MM.1S (cell line): ENCODE measurements around the gene ELL.

Experiments
- DNase-seq: peaks from one replicate; pipeline ENCODE4 v3.0.0-alpha.2; 2015
- H2AFZ ChIP-seq: fragments of 300-600 bp; sonication (generic); 2 replicates; pipeline ENCODE4 v1.6.0; 2016; ENCODE audit warnings: antibody characterized with exemption, low read length
- H3F3A ChIP-seq: fragments of 300-600 bp; sonication (generic); 2 replicates; pipeline ENCODE4 v1.6.1; 2016; ENCODE audit warnings: mild to moderate bottlenecking, antibody characterized with exemption, low read length, moderate library complexity, mixed read lengths; ENCODE audit not compliant: insufficient read depth
- H3K27ac ChIP-seq: fragments of 300-600 bp; sonication (generic); 2 replicates; pipeline ENCODE4 v1.5.1; 2016; ENCODE audit warnings: mild to moderate bottlenecking, low read length
- H3K27me3 ChIP-seq: fragments of 300-600 bp; sonication (generic); replicated peaks from 2 replicates; pipeline ENCODE4 v1.6.0; 2016; ENCODE audit warnings: low read length; ENCODE audit not compliant: insufficient read depth
- H3K36me3 ChIP-seq: fragments of 300-600 bp; sonication (generic); replicated peaks from 2 replicates; pipeline ENCODE4 v1.6.1; 2016; ENCODE audit warnings: mild to moderate bottlenecking, low read length, mixed read lengths; ENCODE audit not compliant: insufficient read depth
- H3K4me1 ChIP-seq: fragments of 300-600 bp; sonication (generic); 2 replicates; pipeline ENCODE4 v1.6.1; 2016; ENCODE audit warnings: low read length, mixed read lengths
- H3K4me2 ChIP-seq: fragments of 300-600 bp; sonication (generic); 2 replicates; pipeline ENCODE4 v1.6.0; 2016; ENCODE audit warnings: low read depth, low read length
- H3K4me3 ChIP-seq: fragments of 300-600 bp; sonication (generic); 2 replicates; pipeline ENCODE4 v1.5.1; 2016; ENCODE audit warnings: low read length, mixed read lengths
- H3K79me2 ChIP-seq: fragments of 300-600 bp; sonication (generic); 2 replicates; pipeline ENCODE4 v1.6.1; 2016; ENCODE audit warnings: mixed run types, low read length, mixed read lengths
- H3K9ac ChIP-seq: fragments of 300-600 bp; sonication (generic); 2 replicates; pipeline ENCODE4 v1.6.1; 2016; ENCODE audit warnings: low read length, mixed read lengths
- H3K9me2 ChIP-seq: fragments of 300-600 bp; sonication (generic); replicated peaks from 2 replicates; pipeline ENCODE4 v1.6.1; 2016; ENCODE audit warnings: mild to moderate bottlenecking, low read length, mixed read lengths; ENCODE audit not compliant: insufficient read depth
- H3K9me3 ChIP-seq: fragments of 300-600 bp; sonication (generic); replicated peaks from 2 replicates; pipeline ENCODE4 v1.6.1; 2016; ENCODE audit warnings: mild to moderate bottlenecking, low read length, mixed read lengths; ENCODE audit not compliant: insufficient read depth
- H4K20me1 ChIP-seq: fragments of 300-600 bp; sonication (generic); 2 replicates; pipeline ENCODE4 v1.6.1; 2016; ENCODE audit warnings: mild to moderate bottlenecking, low read length, moderate library complexity, mixed read lengths; ENCODE audit not compliant: insufficient read depth
- CTCF ChIP-seq: fragments of 300-600 bp; sonication (generic); IDR thresholded peaks from 2 replicates; pipeline ENCODE4 v1.5.1; 2016; ENCODE audit warnings: antibody characterized with exemption, low read length, mixed read lengths
- EZH2 ChIP-seq: fragments of 300-600 bp; sonication (generic); optimal IDR thresholded peaks from 2 replicates; pipeline ENCODE3; 2017; ENCODE audit warnings: low read depth, mild to moderate bottlenecking, antibody characterized with exemption, low read length, mixed read lengths
- EZH2phosphoT487 ChIP-seq: fragments of 300-600 bp; sonication (generic); IDR thresholded peaks from 2 replicates; pipeline ENCODE4 v1.6.1; 2018; ENCODE audit warnings: antibody characterized with exemption, low read length

ELL gene

GRCh38 chr19:18425515-18426415 lies 96.1 kb downstream of the ELL start:
- Histone ChIP-seq H3K27me3 (no peaks in the 10 kb centered on the region), H3K4me3 (no peak overlapping the region), H3K27ac (no peak overlapping the region), H3K79me2 (no peaks in the 10 kb centered on the region), H3K4me2 (no peak overlapping the region), H4K20me1 (no peaks in the 10 kb centered on the region), H3K4me1 (peaks cover 4% of the 10 kb centered on the region; the same call in 1 of the 2 replicates), H3K9me2 (no peaks in the 10 kb centered on the region), H3F3A (no peaks in the 10 kb centered on the region), H3K9ac (no peak overlapping the region), H3K36me3 (no peaks in the 10 kb centered on the region), H3K9me3 (no peaks in the 10 kb centered on the region), H2AFZ (no peak overlapping the region)
- TF ChIP-seq CTCF (no peak), EZH2 (no peak), EZH2phosphoT487 (no peak)
- no peak for DNase-seq

GRCh38 chr19:18424890-18425514 lies 96.9 kb downstream of the ELL start:
- no peak overlapping the region for H2AFZ ChIP-seq
- no peaks in the 10 kb centered on the region for H3F3A ChIP-seq
- no peaks in the 10 kb centered on the region for H3K9me2 ChIP-seq
- no peaks in the 10 kb centered on the region for H3K36me3 ChIP-seq
- peaks cover 4% of the 10 kb centered on the region; the same call in 1 of the 2 replicates for H3K4me1 ChIP-seq
- no peaks in the 10 kb centered on the region for H3K79me2 ChIP-seq
- H3K4me3 ChIP-seq = no peak overlapping the region
- H4K20me1 ChIP-seq = no peaks in the 10 kb centered on the region
- H3K9ac ChIP-seq = no peak overlapping the region
- H3K27me3 ChIP-seq = no peaks in the 10 kb centered on the region
- no peak overlapping the region for H3K27ac ChIP-seq
- no peak overlapping the region for H3K4me2 ChIP-seq
- no peak for DNase-seq
- no peaks in the 10 kb centered on the region for H3K9me3 ChIP-seq
- TF ChIP-seq EZH2 (no peak), CTCF (no peak), EZH2phosphoT487 (no peak)

- Histone ChIP-seq H3K9me3 (no peaks in the 10 kb centered on the region), H3K4me3 (no peak overlapping the region), H3F3A (no peaks in the 10 kb centered on the region), H3K4me2 (no peak overlapping the region), H3K27me3 (no peaks in the 10 kb centered on the region), H3K9ac (no peak overlapping the region), H4K20me1 (no peaks in the 10 kb centered on the region), H3K36me3 (no peaks in the 10 kb centered on the region), H3K9me2 (no peaks in the 10 kb centered on the region), H2AFZ (no peak overlapping the region), H3K4me1 (no peaks in the 10 kb centered on the region), H3K27ac (no peak overlapping the region), H3K79me2 (no peaks in the 10 kb centered on the region)
- TF ChIP-seq EZH2 = no peak
- no peak for TF ChIP-seq EZH2phosphoT487
- TF ChIP-seq CTCF = no peak
- no peak for DNase-seq
Measured at GRCh38 chr19:18424122-18424889, 97.6 kb downstream of the ELL start.
